Smooth muscle cell (in vitro differentiated cells): ENCODE data around the gene KBTBD12. TPM values are rescaled to one million over a fixed set of nuclear protein-coding genes. Genes with fewer than 3 reads are reported as not detected.

Experiments used
- DNase-seq: peaks from one replicate; lab custom pipeline; 2025; ENCODE audit not compliant: unreplicated experiment; lab: John Stamatoyannopoulos, UW
- H2AFZ ChIP-seq: fragments of 200-600 bp; sonication (generic); 2 replicates; pipeline ENCODE4 v1.6.0; 2016; ENCODE audit warnings: antibody characterized with exemption, low read depth, mild to moderate bottlenecking
- H3F3A ChIP-seq: fragments of 200-600 bp; sonication (generic); 2 replicates; pipeline ENCODE4 v1.6.0; 2017; ENCODE audit warnings: antibody characterized with exemption, low read depth
- H3K27ac ChIP-seq: fragments of 200-600 bp; sonication (generic); 2 replicates; pipeline ENCODE4 v1.5.1; 2016; ENCODE audit warnings: low read depth, mild to moderate bottlenecking
- H3K27me3 ChIP-seq: fragments of 200-600 bp; sonication (generic); 2 replicates; pipeline ENCODE4 v1.6.1; 2016; ENCODE audit warnings: low read depth, mild to moderate bottlenecking
- H3K36me3 ChIP-seq: fragments of 200-600 bp; sonication (generic); 2 replicates; pipeline ENCODE4 v1.5.1; 2016; ENCODE audit warnings: low read depth
- H3K4me1 ChIP-seq: fragments of 200-600 bp; sonication (generic); 2 replicates; pipeline ENCODE4 v1.5.1; 2016; ENCODE audit warnings: low read depth
- H3K4me2 ChIP-seq: fragments of 200-600 bp; sonication (generic); 2 replicates; pipeline ENCODE4 v1.6.0; 2016; ENCODE audit warnings: mild to moderate bottlenecking
- H3K4me3 ChIP-seq: fragments of 200-600 bp; sonication (generic); 2 replicates; pipeline ENCODE4 v1.5.1; 2016; ENCODE audit warnings: mild to moderate bottlenecking
- H3K79me2 ChIP-seq: fragments of 200-600 bp; sonication (generic); 2 replicates; pipeline ENCODE4 v1.6.0; 2016; ENCODE audit warnings: low read depth, mild to moderate bottlenecking
- H3K9ac ChIP-seq: fragments of 200-600 bp; sonication (generic); 2 replicates; pipeline ENCODE4 v1.6.0; 2016; ENCODE audit warnings: low read depth
- H3K9me3 ChIP-seq: fragments of 200-600 bp; sonication (generic); replicated peaks from 2 replicates; pipeline ENCODE4 v1.5.1; 2016; ENCODE audit warnings: low read depth
- H4K20me1 ChIP-seq: fragments of 200-600 bp; sonication (generic); 2 replicates; pipeline ENCODE4 v1.6.0; 2016; ENCODE audit warnings: low read depth
- WGBS: methylation state at CpG from one replicate; pipeline ENCODE4 v1.1.7; 2016; ENCODE audit warnings: low lambda C conversion rate; 5-methylcytosine and 5-hydroxymethylcytosine counted together
- polyA plus RNA-seq: library from polyadenylated mRNA; unstranded; fragments of >200 nt; fragmentation: Nextera tagmentation; extraction: Ambion mirVana; gene quantifications from 2 replicates; pipeline ENCODE4 v1.2.1, GENCODE V29; 2016
- total RNA-seq: library from RNA; depleted of rRNA; stranded (reverse); fragments of >200 nt; gene quantifications from 2 replicates; pipeline ENCODE4 v1.2.3, GENCODE V29; 2014
- TF ChIP-seq, protein P1 (sequence below): fragments of 200-600 bp; sonication (generic); IDR thresholded peaks from 2 replicates; pipeline ENCODE4 v1.5.1; 2017; ENCODE audit warnings: borderline replicate concordance, mild to moderate bottlenecking, antibody characterized with exemption; ENCODE audit not compliant: insufficient read depth, poor library complexity, severe bottlenecking

Gene KBTBD12, protein sequence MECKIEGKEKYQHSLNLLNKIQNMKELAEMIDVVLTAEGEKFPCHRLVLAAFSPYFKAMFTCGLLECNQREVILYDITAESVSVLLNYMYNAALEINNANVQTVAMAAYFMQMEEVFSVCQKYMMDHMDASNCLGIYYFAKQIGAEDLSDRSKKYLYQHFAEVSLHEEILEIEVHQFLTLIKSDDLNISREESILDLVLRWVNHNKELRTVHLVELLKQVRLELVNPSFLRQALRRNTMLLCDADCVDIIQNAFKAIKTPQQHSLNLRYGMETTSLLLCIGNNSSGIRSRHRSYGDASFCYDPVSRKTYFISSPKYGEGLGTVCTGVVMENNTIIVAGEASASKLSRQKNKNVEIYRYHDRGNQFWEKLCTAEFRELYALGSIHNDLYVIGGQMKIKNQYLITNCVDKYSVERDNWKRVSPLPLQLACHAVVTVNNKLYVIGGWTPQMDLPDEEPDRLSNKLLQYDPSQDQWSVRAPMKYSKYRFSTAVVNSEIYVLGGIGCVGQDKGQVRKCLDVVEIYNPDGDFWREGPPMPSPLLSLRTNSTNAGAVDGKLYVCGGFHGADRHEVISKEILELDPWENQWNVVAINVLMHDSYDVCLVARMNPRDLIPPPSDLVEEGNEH
- not detected in 2 replicates for total RNA-seq
- polyA plus RNA-seq = not detected in 2 replicates

DNA sequence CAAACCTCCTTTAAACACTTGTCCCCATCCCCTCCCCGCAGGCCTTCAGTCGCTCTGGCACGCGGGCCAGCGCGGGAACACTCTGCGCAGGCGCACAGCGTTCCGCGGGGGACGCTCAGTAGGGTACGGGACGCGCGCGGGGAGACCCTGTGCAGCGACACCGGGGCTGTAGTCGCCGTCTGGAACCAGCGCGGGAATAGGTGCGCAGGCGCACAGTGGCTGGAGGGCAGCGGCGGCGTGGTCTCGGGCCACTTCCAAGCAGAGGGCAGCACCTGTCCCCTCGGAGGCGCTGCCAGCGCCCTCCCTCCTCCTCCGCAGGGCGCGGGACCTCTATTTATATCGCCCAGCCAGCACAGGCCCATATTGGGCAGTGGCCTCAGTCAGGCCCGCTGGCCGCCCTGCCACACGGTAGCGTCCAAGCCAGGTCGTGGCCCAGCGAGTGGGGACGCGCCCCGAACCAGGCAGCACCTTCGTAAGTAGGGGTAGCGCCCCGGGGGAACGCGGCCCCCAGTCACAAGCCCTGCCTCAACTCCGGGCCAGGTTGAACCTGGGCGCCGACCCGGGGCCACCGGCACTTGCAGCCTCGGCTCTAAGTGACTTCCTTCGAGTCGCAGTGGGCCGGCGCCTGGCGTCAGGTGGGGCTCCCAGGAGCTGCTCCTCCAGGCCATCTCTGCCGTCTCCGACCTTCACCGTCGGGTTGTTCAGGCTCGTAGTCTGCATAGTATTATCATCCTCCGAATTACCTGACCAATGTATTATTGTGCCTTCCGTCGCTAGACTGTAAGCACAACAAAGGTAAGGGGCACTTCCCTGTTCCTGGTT is at the start of gene KBTBD12:
KBTBD12 (plus strand) TSS at position 118 of the 822 bp plus-strand sequence. CDS start 7,830 bp downstream, outside the sequence.
- peaks cover under 1% of the 10 kb centered on the region for H3K27me3 ChIP-seq

DNA sequence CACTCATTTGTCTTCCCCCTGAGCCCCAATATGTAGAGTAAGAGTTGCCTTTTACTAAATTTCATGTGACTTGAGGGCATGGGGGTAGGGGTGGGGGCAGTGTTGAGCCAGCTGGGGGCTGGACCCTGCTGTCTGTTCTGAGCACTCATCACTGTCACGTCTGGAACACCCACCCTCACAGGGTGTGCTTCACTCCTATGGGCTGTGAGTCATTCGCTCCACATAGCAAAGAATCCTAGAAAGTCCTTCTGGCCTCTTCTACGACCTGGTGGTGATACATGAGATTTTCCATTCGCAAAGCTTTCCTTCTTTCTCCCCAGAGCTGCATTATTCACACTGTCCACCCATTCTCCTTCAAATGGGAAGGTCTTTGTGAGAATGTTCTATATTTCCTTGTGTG is 49.1 kb upstream of the KBTBD12 start:
- Histone ChIP-seq H3K4me1 (no peaks in the 10 kb centered on the region), H3K4me2 (peak overlapping the region; percentile 55), H3F3A (peaks cover 19% of the 10 kb centered on the region), H3K27ac (peak overlapping the region; percentile 92), H4K20me1 (no peaks in the 10 kb centered on the region), H3K4me3 (no peak overlapping the region), H3K9me3 (no peaks in the 10 kb centered on the region), H3K27me3 (no peaks in the 10 kb centered on the region), H2AFZ (no peak overlapping the region), H3K36me3 (no peaks in the 10 kb centered on the region), H3K9ac (peak overlapping the region; percentile 61), H3K79me2 (no peaks in the 10 kb centered on the region)
- 3% methylated on average over 4 of the region's 4 CpGs for WGBS
- no peak for DNase-seq
- TF ChIP-seq, protein P1, sequence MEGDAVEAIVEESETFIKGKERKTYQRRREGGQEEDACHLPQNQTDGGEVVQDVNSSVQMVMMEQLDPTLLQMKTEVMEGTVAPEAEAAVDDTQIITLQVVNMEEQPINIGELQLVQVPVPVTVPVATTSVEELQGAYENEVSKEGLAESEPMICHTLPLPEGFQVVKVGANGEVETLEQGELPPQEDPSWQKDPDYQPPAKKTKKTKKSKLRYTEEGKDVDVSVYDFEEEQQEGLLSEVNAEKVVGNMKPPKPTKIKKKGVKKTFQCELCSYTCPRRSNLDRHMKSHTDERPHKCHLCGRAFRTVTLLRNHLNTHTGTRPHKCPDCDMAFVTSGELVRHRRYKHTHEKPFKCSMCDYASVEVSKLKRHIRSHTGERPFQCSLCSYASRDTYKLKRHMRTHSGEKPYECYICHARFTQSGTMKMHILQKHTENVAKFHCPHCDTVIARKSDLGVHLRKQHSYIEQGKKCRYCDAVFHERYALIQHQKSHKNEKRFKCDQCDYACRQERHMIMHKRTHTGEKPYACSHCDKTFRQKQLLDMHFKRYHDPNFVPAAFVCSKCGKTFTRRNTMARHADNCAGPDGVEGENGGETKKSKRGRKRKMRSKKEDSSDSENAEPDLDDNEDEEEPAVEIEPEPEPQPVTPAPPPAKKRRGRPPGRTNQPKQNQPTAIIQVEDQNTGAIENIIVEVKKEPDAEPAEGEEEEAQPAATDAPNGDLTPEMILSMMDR = peak; percentile 24

More for the DNA sequence above, at the start of gene KBTBD12:
- no peak for DNase-seq
- Histone ChIP-seq H3F3A (no peaks in the 10 kb centered on the region), H3K4me2 (peak within 1 kb of the TSS; percentile 72), H3K27ac (no peak within 1 kb of the TSS), H3K9me3 (no peaks in the 10 kb centered on the region), H3K36me3 (no peaks in the 10 kb centered on the region), H3K79me2 (no peaks in the 10 kb centered on the region), H4K20me1 (no peaks in the 10 kb centered on the region), H2AFZ (peak within 1 kb of the TSS; percentile 66), H3K4me3 (peak within 1 kb of the TSS; percentile 21), H3K9ac (no peak within 1 kb of the TSS), H3K4me1 (peaks cover 4% of the 10 kb centered on the region)
- 68% methylated on average over 66 of the region's 69 CpGs for WGBS
- TF ChIP-seq, protein P1 = no peak

DNA sequence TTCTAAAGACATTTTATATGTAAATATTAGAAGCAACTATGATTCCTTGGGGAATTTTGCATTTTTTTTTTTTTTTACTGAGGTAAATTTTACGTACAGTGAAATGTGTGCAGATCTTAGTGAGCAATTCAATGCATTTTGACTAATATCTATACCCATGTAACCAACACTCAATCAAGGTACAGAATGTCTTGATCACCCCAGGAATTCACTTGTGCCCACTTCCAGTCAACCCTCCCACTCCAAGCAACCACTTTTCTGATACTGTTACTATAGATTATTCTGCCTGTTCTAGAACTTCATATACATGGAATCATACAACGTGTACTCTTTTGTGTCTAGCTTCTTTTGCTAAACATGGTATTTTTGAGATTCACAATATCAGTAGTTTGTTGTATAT is 47.6 kb upstream of the KBTBD12 start:
- H3K36me3 ChIP-seq = no peaks in the 10 kb centered on the region
- peaks cover 19% of the 10 kb centered on the region for H3F3A ChIP-seq
- no peaks in the 10 kb centered on the region for H3K4me1 ChIP-seq
- DNase-seq = no peak
- H3K9ac ChIP-seq = no peak overlapping the region
- 93% methylated on average over 2 of the region's 2 CpGs for WGBS
- peak overlapping the region; percentile 92 for H3K27ac ChIP-seq
- TF ChIP-seq, protein P1 = no peak
- no peaks in the 10 kb centered on the region for H4K20me1 ChIP-seq
- no peaks in the 10 kb centered on the region for H3K27me3 ChIP-seq
- H3K4me2 ChIP-seq = peak overlapping the region; percentile 55
- no peak overlapping the region for H3K4me3 ChIP-seq
- no peak overlapping the region for H2AFZ ChIP-seq
- no peaks in the 10 kb centered on the region for H3K9me3 ChIP-seq
- no peaks in the 10 kb centered on the region for H3K79me2 ChIP-seq
